ENCODE data around the gene OR5K4.

Gene OR5K4

DNA sequence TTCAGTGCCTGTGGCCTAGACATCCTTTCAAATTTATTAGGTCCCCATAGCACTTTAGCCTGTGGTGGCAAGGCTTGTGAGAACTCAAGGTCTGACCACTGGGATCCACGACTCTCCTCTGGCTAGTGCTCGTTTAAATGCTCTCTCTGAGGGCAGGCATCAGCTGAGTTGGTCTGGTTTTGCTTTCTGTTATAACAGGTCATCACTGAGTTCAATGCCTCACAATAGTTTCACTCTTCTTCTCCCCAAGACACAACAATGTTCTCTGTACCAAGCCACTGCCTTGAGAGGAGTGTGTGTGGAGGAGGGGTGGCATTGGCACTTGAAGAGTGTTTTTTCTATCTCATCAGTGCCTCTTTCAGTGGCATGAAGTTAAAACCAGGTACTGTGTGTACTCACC lies 7.6 kb downstream of the OR5K4 start:
- DNase-seq (ENCODE audit: low read depth), result no peak
- no peak for TF ChIP-seq CTCF (conservative IDR thresholded peaks at IDR 0.05; ENCODE audit: control insufficient read depth, insufficient read depth, low read depth, low read length)
- H3K4me3 ChIP-seq (ENCODE audit: control insufficient read depth, low read depth, low read length), result no peak overlapping the region

- no peak for TF ChIP-seq CTCF (conservative IDR thresholded peaks at IDR 0.05; ENCODE audit: control insufficient read depth, insufficient read depth, low read depth, low read length)
- no peak for DNase-seq (ENCODE audit: low read depth)
Measured at GRCh38 chr3:98367464-98368246, 14.0 kb downstream of the OR5K4 start.

GRCh38 chr3:98371186-98371585 lies 17.5 kb downstream of the OR5K4 start:
- no peak for DNase-seq (ENCODE audit: low read depth)
- TF ChIP-seq CTCF (conservative IDR thresholded peaks at IDR 0.05; ENCODE audit: control insufficient read depth, insufficient read depth, low read depth, low read length), result no peak
- H3K4me3 ChIP-seq (ENCODE audit: control insufficient read depth, low read depth, low read length), result no peak overlapping the region

More at GRCh38 chr3:98367464-98368246, 14.0 kb downstream of the OR5K4 start:
- no peak overlapping the region for H3K4me3 ChIP-seq (ENCODE audit: control insufficient read depth, low read depth, low read length)

DNA sequence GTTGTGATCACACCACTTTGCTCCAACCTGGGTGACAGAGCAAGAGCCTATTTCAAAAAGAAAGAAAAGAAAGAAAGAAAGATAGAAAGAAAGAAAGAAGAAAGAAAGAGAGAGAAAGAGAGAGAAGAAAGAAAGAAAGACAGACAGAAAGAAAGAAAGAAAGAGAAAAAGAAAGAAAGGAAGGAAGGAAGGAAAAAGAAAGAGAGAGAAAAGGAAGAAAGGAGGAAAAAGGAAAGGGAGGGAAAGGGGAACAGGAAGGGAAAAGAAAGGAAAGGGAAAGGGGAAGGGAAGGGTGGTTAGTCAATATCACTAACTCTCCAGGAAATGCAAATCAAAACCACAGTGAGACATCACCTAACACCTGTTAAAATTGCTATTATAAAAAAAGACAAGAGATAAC lies 18.2 kb downstream of the OR5K4 start:
- TF ChIP-seq CTCF (conservative IDR thresholded peaks at IDR 0.05; ENCODE audit: control insufficient read depth, insufficient read depth, low read depth, low read length), result no peak
- no peak overlapping the region for H3K4me3 ChIP-seq (ENCODE audit: control insufficient read depth, low read depth, low read length)
- DNase-seq (ENCODE audit: low read depth), result no peak

GRCh38 chr3:98372445-98372844 lies 18.8 kb downstream of the OR5K4 start:
- no peak for TF ChIP-seq CTCF (conservative IDR thresholded peaks at IDR 0.05; ENCODE audit: control insufficient read depth, insufficient read depth, low read depth, low read length)
- no peak overlapping the region for H3K4me3 ChIP-seq (ENCODE audit: control insufficient read depth, low read depth, low read length)
- DNase-seq (ENCODE audit: low read depth), result no peak

DNA sequence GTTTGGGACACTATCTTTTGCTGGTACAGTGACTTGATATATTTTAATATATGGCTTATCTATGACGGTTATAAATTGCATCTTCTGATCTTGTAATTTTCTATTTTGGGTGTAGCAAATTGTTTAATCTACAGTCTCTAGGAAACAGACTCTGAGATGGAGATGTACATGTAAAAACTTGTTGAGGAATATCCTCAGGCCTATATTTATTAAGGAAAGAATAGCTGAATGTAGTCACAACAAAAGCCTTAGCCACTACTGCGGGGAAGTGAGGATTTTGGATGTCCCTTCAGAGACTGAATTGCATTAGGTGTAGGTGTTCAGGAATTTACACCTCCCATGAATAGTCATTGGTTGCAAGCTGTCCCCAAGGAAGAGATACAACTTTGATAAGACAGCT lies 23.0 kb downstream of the OR5K4 start:
- DNase-seq (ENCODE audit: low read depth), result no peak
- TF ChIP-seq CTCF (conservative IDR thresholded peaks at IDR 0.05; ENCODE audit: control insufficient read depth, insufficient read depth, low read depth, low read length), result no peak
- no peak overlapping the region for H3K4me3 ChIP-seq (ENCODE audit: control insufficient read depth, low read depth, low read length)

Data from fibroblast of mammary gland (primary cell).